Measurements from ENCODE around the gene CDYL2. TPM values are rescaled to one million over a fixed set of nuclear protein-coding genes. Genes with fewer than 3 reads are reported as not detected.

CDYL2 gene
- total RNA-seq, 4 donors from 2014 or later: 1.8 to 4.8 (median 3.1) TPM

- H3K27ac ChIP-seq: no peak overlapping the region
- H3K4me1 ChIP-seq: no peaks in the 10 kb centered on the region
- no peaks in the 10 kb centered on the region for H3K27me3 ChIP-seq
- no peak for DNase-seq
- no peaks in the 10 kb centered on the region for H3K36me3 ChIP-seq
- H3K4me3 ChIP-seq: no peak overlapping the region
- intact Hi-C loops (cut with DNase I): no loop called here
- H3K9me3 ChIP-seq: no peaks in the 10 kb centered on the region
- TF ChIP-seq POLR2A (IDR thresholded peaks at IDR 0.05) (no peak), CTCF (IDR thresholded peaks at IDR 0.05) (no peak)
- WGBS, 2 donors: 80 to 83% methylated on average over 1 to 2 of the region's 2 CpGs
Measured at GRCh38 chr16:80592273-80592672, 212.1 kb downstream of the CDYL2 start.

GRCh38 chr16:80591071-80591915 lies 213.1 kb downstream of the CDYL2 start:
- Histone ChIP-seq H3K4me3 (no peak overlapping the region), H3K4me1 (no peaks in the 10 kb centered on the region), H3K27me3 (peaks cover 0 to 3% (median 0%) of the 10 kb centered on the region in 4 donors), H3K9me3 (no peaks in the 10 kb centered on the region), H3K27ac (no peak overlapping the region), H3K36me3 (no peaks in the 10 kb centered on the region)
- WGBS, 2 donors: 77 to 82% methylated on average over 7 of the region's 7 CpGs
- intact Hi-C loops (cut with DNase I): no loop called here
- TF ChIP-seq POLR2A (IDR thresholded peaks at IDR 0.05) (no peak), CTCF (IDR thresholded peaks at IDR 0.05) (no peak)
- no peak for DNase-seq

- no peak overlapping the region for H3K27ac ChIP-seq
- H3K9me3 ChIP-seq: no peaks in the 10 kb centered on the region
- peaks cover 0 to 3% (median 0%) of the 10 kb centered on the region in 4 donors for H3K27me3 ChIP-seq
- WGBS, 2 donors: 76 to 89% methylated on average over 3 to 4 of the region's 4 CpGs
- no peak overlapping the region for H3K4me3 ChIP-seq
- intact Hi-C loops (cut with DNase I): no loop called here
- TF ChIP-seq POLR2A (IDR thresholded peaks at IDR 0.05) (no peak), CTCF (IDR thresholded peaks at IDR 0.05) (no peak)
- no peaks in the 10 kb centered on the region for H3K4me1 ChIP-seq
- no peaks in the 10 kb centered on the region for H3K36me3 ChIP-seq
- DNase-seq: no peak
Measured at GRCh38 chr16:80587071-80587470, 217.3 kb downstream of the CDYL2 start.

GRCh38 chr16:80586476-80586875 lies 217.9 kb downstream of the CDYL2 start:
- no peaks in the 10 kb centered on the region for H3K36me3 ChIP-seq
- no peaks in the 10 kb centered on the region for H3K9me3 ChIP-seq
- intact Hi-C loops (cut with DNase I): no loop called here
- peaks cover 0 to 3% (median 0%) of the 10 kb centered on the region in 4 donors for H3K27me3 ChIP-seq
- no peak overlapping the region for H3K4me3 ChIP-seq
- no peak for DNase-seq
- no peak overlapping the region for H3K27ac ChIP-seq
- TF ChIP-seq POLR2A (IDR thresholded peaks at IDR 0.05) (no peak), CTCF (IDR thresholded peaks at IDR 0.05) (no peak)
- H3K4me1 ChIP-seq: no peaks in the 10 kb centered on the region

GRCh38 chr16:80585764-80586163 lies 218.6 kb downstream of the CDYL2 start:
- no peak for TF ChIP-seq CTCF (IDR thresholded peaks at IDR 0.05)
- no peak for TF ChIP-seq POLR2A (IDR thresholded peaks at IDR 0.05)
- H3K27me3 ChIP-seq: peaks cover 0 to 3% (median 0%) of the 10 kb centered on the region in 4 donors
- no peak for DNase-seq
- H3K9me3 ChIP-seq: no peaks in the 10 kb centered on the region
- no peak overlapping the region for H3K4me3 ChIP-seq
- H3K4me1 ChIP-seq: no peaks in the 10 kb centered on the region
- WGBS, 2 donors: 68 to 93% methylated on average over 4 of the region's 4 CpGs
- no peak overlapping the region for H3K27ac ChIP-seq
- intact Hi-C loops (cut with DNase I): no loop called here
- H3K36me3 ChIP-seq: no peaks in the 10 kb centered on the region
